Measurements from ENCODE around the gene LPCAT1.
A peak's percentile ranks its signal among the peaks of the same experiment; 100 is the strongest.
"Not testable (repeated sequence)": the region's sequence is repeated elsewhere in the genome, so short reads cannot be mapped to it uniquely, and the experiment has no call there.

Gene LPCAT1

GRCh38 chr5:1516615-1517601 is 6.9 kb downstream of the LPCAT1 start:
- no peak overlapping the region for H3K27ac ChIP-seq
- no peak overlapping the region for H3K4me3 ChIP-seq
- TF ChIP-seq CTCF (IDR thresholded peaks at IDR 0.05), result no peak
- peak; percentile 62 for DNase-seq (ENCODE audit: low spot score)

GRCh38 chr5:1515921-1516571 is 7.7 kb downstream of the LPCAT1 start:
- DNase-seq (ENCODE audit: low spot score), result peak; percentile 54
- H3K4me3 ChIP-seq, result no peak overlapping the region
- no peak for TF ChIP-seq CTCF (IDR thresholded peaks at IDR 0.05)
- H3K27ac ChIP-seq, result no peak overlapping the region

GRCh38 chr5:1515311-1515920 is 8.3 kb downstream of the LPCAT1 start:
- DNase-seq (ENCODE audit: low spot score), result peak; percentile 29
- no peak for TF ChIP-seq CTCF (IDR thresholded peaks at IDR 0.05)
- H3K4me3 ChIP-seq, result no peak overlapping the region
- no peak overlapping the region for H3K27ac ChIP-seq

- peak; percentile 53 for DNase-seq (ENCODE audit: low spot score)
- not testable (repeated sequence) for H3K27ac ChIP-seq, H3K4me3 ChIP-seq
Measured at GRCh38 chr5:1514819-1515310, 8.9 kb downstream of the LPCAT1 start.

- no peak overlapping the region for H3K4me3 ChIP-seq
- peak; percentile 56 for DNase-seq (ENCODE audit: low spot score)
- H3K27ac ChIP-seq, result no peak overlapping the region
- no peak for TF ChIP-seq CTCF (IDR thresholded peaks at IDR 0.05)
Measured at GRCh38 chr5:1514027-1514818, 9.5 kb downstream of the LPCAT1 start.

GRCh38 chr5:1513326-1514026 is 10.3 kb downstream of the LPCAT1 start:
- Histone ChIP-seq H3K27ac (no peak overlapping the region), H3K4me3 (no peak overlapping the region)
- TF ChIP-seq CTCF (IDR thresholded peaks at IDR 0.05), result no peak
- DNase-seq (ENCODE audit: low spot score), result peak; percentile 58

Measured in coronary artery (tissue), 2 donors.